Thyroid gland (tissue), 4 donors: Measurements from ENCODE around the gene WNT5A. TPM values are rescaled to one million over a fixed set of nuclear protein-coding genes. Genes with fewer than 3 reads are reported as not detected.

Experiments used
- DNase-seq, 2 donors: peaks; one replicate each; pipeline ENCODE4 v3.0.0-alpha.2; 2019
- H3K27ac ChIP-seq, 3 donors: fragments of 200-600 bp; sonication (generic); 1 replicate in 2 of 3; 2 replicates in 1 of 3; pipeline ENCODE4 v1.5.1; 2016 to 2019; ENCODE audit warnings: mild to moderate bottlenecking in 1 of 3, moderate library complexity in 1 of 3
- H3K27me3 ChIP-seq: fragments of 200-600 bp; sonication (generic); one replicate; pipeline ENCODE4 v1.5.1; 2019
- H3K36me3 ChIP-seq, 2 donors: fragments of 200-600 bp; sonication (generic); one replicate each; pipeline ENCODE4 v1.5.1; 2016 to 2019
- H3K4me1 ChIP-seq, 2 donors: fragments of 200-600 bp; sonication (generic); one replicate each; pipeline ENCODE4 v1.5.1; 2017 to 2019
- H3K4me3 ChIP-seq, 3 donors: fragments of 200-600 bp; sonication (generic); replicated peaks in 1 of 3; 1 replicate in 2 of 3; 2 replicates in 1 of 3; pipeline ENCODE4 v1.5.1; 2016; ENCODE audit warnings: mild to moderate bottlenecking in 1 of 3
- H3K9me3 ChIP-seq: fragments of 200-600 bp; sonication (generic); one replicate; pipeline ENCODE4 v1.5.1; 2017
- POLR2A ChIP-seq, 2 donors: fragments of 450-650 bp; IDR thresholded peaks; one replicate each; pipeline ENCODE4 v1.6.1; 2017; ENCODE audit warnings: antibody characterized with exemption in 2 of 2, mild to moderate bottlenecking in 2 of 2, moderate library complexity in 1 of 2
- WGBS, 2 donors: methylation state at CpG; one replicate each; pipeline ENCODE4 v1.1.5; 2017; 5-methylcytosine and 5-hydroxymethylcytosine counted together
- intact Hi-C: fragments of 100-400 bp; cut with DNase I; formaldehyde crosslinking; loops from one replicate; pipeline ENCODE4 v1.15.1; 2023
- total RNA-seq, 4 donors: library from RNA; depleted of rRNA; stranded (reverse); fragments of >200 nt; gene quantifications; one replicate each; pipeline ENCODE4 v1.2.3, GENCODE V29; 2016
- TF ChIP-seq, protein P1 (sequence below), 6 experiments: fragments of 200-600 bp in 3 of 6; fragments of 450-650 bp in 3 of 6; sonication (generic) in 3 of 6; IDR thresholded peaks; one replicate each; pipeline ENCODE4 v1.5.1; 2016 to 2019; ENCODE audit warnings: antibody characterized with exemption in 6 of 6, mild to moderate bottlenecking in 2 of 6, inconsistent platforms in 1 of 6, moderate library complexity in 1 of 6

WNT5A gene
- total RNA-seq, 4 donors from 2014 or later: 4.2 to 15.6 (median 10.4) TPM

DNA sequence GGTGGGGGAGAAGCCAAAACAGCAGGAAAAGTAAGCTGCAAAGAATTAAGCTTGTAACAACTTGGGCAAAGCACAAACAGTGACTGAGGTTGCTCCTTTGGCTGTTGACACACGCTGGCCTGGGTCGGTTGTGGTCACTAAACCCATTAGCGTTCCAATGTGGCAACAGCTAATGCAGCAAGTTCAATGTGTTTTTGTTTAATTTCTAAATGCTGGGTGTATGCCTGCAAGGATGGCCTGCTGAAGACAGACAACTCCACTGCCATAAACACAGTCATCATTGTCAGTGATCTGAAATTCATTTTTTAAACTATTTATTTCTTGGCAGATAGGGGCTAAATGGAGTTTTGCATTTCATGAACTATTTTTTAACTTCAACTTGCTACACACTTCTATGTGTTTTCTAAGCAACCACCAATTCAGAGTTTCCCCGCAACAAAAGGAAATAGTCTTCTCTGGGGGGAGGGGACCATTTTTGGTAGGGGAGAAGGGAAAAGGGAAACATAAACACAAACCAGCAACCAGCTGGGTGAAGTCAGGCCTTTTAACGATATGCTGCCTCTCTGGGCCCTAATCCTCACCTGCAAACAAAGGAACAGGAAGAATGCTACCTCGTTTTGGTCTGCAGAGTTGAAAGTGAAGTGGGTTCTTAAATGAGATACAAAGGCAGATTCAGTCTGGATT is 34.8 kb upstream of the WNT5A start:
- Histone ChIP-seq H3K4me3 (no peak overlapping the region), H3K4me1 (peaks cover 40 to 41% of the 10 kb centered on the region in 2 donors), H3K36me3 (no peaks in the 10 kb centered on the region), H3K27me3 (no peaks in the 10 kb centered on the region), H3K27ac (peak overlapping the region; percentile 20 to 59 (median 59)), H3K9me3 (no peaks in the 10 kb centered on the region)
- intact Hi-C loops: no loop called here
- no peak for DNase-seq
- TF ChIP-seq, protein P1, sequence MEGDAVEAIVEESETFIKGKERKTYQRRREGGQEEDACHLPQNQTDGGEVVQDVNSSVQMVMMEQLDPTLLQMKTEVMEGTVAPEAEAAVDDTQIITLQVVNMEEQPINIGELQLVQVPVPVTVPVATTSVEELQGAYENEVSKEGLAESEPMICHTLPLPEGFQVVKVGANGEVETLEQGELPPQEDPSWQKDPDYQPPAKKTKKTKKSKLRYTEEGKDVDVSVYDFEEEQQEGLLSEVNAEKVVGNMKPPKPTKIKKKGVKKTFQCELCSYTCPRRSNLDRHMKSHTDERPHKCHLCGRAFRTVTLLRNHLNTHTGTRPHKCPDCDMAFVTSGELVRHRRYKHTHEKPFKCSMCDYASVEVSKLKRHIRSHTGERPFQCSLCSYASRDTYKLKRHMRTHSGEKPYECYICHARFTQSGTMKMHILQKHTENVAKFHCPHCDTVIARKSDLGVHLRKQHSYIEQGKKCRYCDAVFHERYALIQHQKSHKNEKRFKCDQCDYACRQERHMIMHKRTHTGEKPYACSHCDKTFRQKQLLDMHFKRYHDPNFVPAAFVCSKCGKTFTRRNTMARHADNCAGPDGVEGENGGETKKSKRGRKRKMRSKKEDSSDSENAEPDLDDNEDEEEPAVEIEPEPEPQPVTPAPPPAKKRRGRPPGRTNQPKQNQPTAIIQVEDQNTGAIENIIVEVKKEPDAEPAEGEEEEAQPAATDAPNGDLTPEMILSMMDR (IDR thresholded peaks at IDR 0.05): no peak
- TF ChIP-seq POLR2A (IDR thresholded peaks at IDR 0.05): no peak
- WGBS, 2 donors: 38 to 42% methylated on average over 6 of the region's 6 CpGs

DNA sequence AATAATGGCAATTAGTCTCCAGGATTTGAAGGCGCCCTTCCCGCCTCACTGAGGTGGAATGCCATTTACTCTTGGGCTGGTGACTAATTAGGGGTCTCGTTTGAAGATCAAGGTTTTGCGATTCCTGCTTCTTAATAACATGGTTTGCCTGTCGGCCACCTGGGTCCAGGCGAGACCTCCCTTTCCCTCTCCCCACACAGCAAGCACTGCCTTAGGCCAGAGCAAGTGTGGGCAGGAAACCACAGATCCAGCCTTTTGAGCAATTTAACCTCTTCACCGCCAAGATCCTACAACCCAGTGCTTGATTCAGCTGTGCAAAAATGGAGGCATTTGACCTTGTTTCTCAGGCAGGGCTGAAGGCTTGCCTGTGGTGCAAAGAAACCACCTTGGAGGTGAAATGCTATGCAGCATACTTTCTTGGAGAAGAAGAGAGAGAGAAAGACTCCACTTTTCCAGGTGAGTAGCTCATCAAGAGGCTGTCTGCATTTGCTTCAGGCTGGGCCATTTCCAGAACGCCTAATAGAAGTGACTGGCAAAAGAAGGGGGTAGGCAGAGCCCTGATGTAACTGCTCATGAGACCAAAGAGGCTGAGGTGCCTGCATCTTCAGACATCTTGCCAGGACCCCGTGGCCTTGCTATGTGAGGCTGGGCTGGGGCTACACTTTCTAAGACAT is 34.1 kb upstream of the WNT5A start:
- TF ChIP-seq POLR2A (IDR thresholded peaks at IDR 0.05): no peak
- TF ChIP-seq, protein P1 (IDR thresholded peaks at IDR 0.05): no peak
- no peak overlapping the region for H3K4me3 ChIP-seq
- peaks cover 40 to 41% of the 10 kb centered on the region in 2 donors for H3K4me1 ChIP-seq
- H3K36me3 ChIP-seq: no peaks in the 10 kb centered on the region
- intact Hi-C loops: no loop called here
- DNase-seq: peak; percentile 74 to 77
- H3K27me3 ChIP-seq: no peaks in the 10 kb centered on the region
- peak overlapping the region in 2 of 3 donors; percentile 59 for H3K27ac ChIP-seq
- H3K9me3 ChIP-seq: no peaks in the 10 kb centered on the region
- WGBS, 2 donors: 57 to 69% methylated on average over 9 of the region's 9 CpGs

DNA sequence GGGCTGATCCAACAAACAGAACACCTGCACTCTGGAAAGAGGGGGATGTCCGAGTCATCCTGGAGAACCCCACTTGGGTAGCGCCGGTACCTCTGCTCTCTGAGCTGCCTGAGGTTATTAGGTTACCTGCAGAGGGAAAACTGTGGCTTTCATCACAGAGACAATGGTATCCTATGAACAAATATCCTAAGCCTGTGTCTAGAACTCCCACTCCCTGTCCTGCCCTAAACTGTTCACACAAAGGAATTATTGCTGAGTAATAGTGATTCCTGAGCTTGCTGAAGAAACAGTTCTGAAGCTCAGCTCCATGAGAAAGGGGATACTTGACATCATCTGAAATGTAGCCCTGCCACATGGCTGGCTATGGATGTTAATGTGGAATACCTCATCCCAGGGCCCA is 31.9 kb upstream of the WNT5A start:
- Histone ChIP-seq H3K9me3 (no peaks in the 10 kb centered on the region), H3K4me1 (peaks cover 26 to 31% of the 10 kb centered on the region in 2 donors), H3K27ac (no peak overlapping the region), H3K4me3 (no peak overlapping the region), H3K36me3 (no peaks in the 10 kb centered on the region), H3K27me3 (no peaks in the 10 kb centered on the region)
- intact Hi-C loops: no loop called here
- TF ChIP-seq POLR2A (IDR thresholded peaks at IDR 0.05): no peak
- TF ChIP-seq, protein P1 (IDR thresholded peaks at IDR 0.05): no peak
- 92 to 97% methylated on average over 3 of the region's 3 CpGs for WGBS, 2 donors
- no peak for DNase-seq

DNA sequence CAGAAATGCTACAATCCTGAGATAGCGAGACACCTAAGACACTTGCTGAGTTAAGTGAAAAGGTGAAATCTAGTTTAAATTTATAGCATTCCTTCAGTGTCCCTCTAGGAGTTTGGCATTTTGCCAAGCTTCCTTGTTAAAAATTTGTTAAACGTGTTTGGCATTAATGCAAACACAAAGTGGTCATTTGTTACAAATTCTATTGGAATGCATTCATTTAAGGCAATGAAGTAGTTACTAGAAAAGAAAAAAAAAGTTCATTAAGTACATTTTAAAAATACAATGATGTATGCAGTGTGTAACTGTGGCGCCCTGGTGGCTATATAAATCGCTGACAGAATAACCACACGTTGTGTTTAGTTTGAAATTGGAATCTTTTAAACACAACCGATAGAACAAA is 31.3 kb upstream of the WNT5A start:
- Histone ChIP-seq H3K4me1 (peaks cover 22 to 25% of the 10 kb centered on the region in 2 donors), H3K4me3 (no peak overlapping the region), H3K27ac (no peak overlapping the region), H3K9me3 (no peaks in the 10 kb centered on the region), H3K27me3 (no peaks in the 10 kb centered on the region), H3K36me3 (no peaks in the 10 kb centered on the region)
- intact Hi-C loops: no loop called here
- DNase-seq: no peak
- WGBS, 2 donors: 61 to 63% methylated on average over 6 of the region's 6 CpGs
- TF ChIP-seq, protein P1 (IDR thresholded peaks at IDR 0.05): no peak
- TF ChIP-seq POLR2A (IDR thresholded peaks at IDR 0.05): no peak

DNA sequence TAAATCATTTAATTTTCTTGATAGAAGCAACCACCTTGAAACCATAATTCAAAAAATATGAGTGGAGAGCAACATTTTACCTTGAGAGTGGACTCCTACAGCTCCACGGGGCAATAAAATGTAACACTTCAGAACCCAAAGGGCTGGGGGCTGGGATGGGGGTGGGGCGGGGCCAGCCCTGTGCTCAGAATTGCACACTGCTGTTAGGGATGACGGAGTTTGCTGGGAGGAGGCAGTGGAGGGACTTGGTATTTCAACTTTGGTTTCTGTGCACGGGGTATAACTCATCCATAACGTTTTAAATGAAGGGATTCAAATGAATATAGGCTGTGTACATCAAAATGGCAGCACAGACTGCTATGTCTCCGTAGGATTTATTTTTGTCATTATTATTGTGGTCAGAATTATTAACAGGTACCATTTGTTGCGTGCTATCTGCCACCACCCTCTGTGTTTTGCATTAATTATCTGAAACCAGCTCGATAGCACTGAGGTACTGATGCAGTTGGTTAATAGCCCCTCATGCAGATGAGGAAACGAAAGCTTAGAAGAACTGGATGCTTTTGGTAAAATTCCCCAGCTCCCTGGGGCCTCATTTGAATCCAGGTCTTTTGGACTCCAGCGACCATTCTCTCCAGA is 29.4 kb upstream of the WNT5A start:
- intact Hi-C loops: no loop called here
- Histone ChIP-seq H3K27me3 (no peaks in the 10 kb centered on the region), H3K4me3 (no peak overlapping the region), H3K36me3 (no peaks in the 10 kb centered on the region), H3K4me1 (peaks cover 6% of the 10 kb centered on the region in 2 donors), H3K27ac (no peak overlapping the region), H3K9me3 (no peaks in the 10 kb centered on the region)
- 84 to 90% methylated on average over 10 of the region's 10 CpGs for WGBS, 2 donors
- DNase-seq: no peak
- TF ChIP-seq POLR2A (IDR thresholded peaks at IDR 0.05): no peak
- TF ChIP-seq, protein P1 (IDR thresholded peaks at IDR 0.05): no peak
